ENCODE data around the gene NPAT. TPM values are rescaled to one million over a fixed set of nuclear protein-coding genes. Genes with fewer than 3 reads are reported as not detected.

NPAT gene
- total and polyA plus RNA-seq, 9 of the 15 experiments (the other 6 are each of a cell fraction or from before 2014, with no cell fraction given): 8.8 to 30.0 (median 22.1) TPM

GRCh38 chr11:108121274-108122155 is 100.9 kb downstream of the NPAT start, which contains the start of gene ACAT1 (continued):
- TF ChIP-seq ZNF263 (CRISPR knock-in tag; IDR thresholded peaks at IDR 0.05; ENCODE audit: borderline replicate concordance) (peak; percentile 47; the same call in 1 of the 2 replicates), AFF1 (IDR thresholded peaks at IDR 0.05; ENCODE audit: low read depth in 1 of 2, partially characterized antibody in 2 of 2) (peak in 1 of 2 experiments; percentile 14), FOXJ2 (tag; IDR thresholded peaks at IDR 0.05) (peak; percentile 17; the same call in 1 of the 2 replicates), FOXM1 (IDR thresholded peaks at IDR 0.05; ENCODE audit: low read depth) (no peak), FOXM1 (CRISPR knock-in tag; IDR thresholded peaks at IDR 0.05; ENCODE audit: low read depth) (0 out of 2 replicates have a peak, but pooled peaks have one; percentile 69), DACH1 (IDR thresholded peaks at IDR 0.05; ENCODE audit: partially characterized antibody) (peak; percentile 26), STAT5B (CRISPR knock-in tag; IDR thresholded peaks at IDR 0.05) (no peak), TBP (optimal IDR thresholded peaks at IDR 0.05; ENCODE audit: low read depth, low read length) (peak; percentile 94), USF1 (CRISPR knock-in tag; IDR thresholded peaks at IDR 0.05) (peak; percentile 80), ZMIZ1 (IDR thresholded peaks at IDR 0.05; ENCODE audit: low read depth in 2 of 2, low read length in 2 of 2) (peak in 1 of 2 experiments; percentile 36; a peak in 1 of 4 replicates), MBD1 (CRISPR knock-in tag; IDR thresholded peaks at IDR 0.05) (no peak), SNIP1 (IDR thresholded peaks at IDR 0.05; ENCODE audit: low read depth) (no peak), TEAD4 (IDR thresholded peaks at IDR 0.05; ENCODE audit: low read length) (peak; percentile 4; the same call in 1 of the 2 replicates), TEAD4 (CRISPR knock-in tag; IDR thresholded peaks at IDR 0.05; ENCODE audit: borderline replicate concordance) (no peak), RBM22 (IDR thresholded peaks at IDR 0.05; ENCODE audit: low read depth, low read length, poor library complexity, severe bottlenecking) (peak; percentile 63), POLR2AphosphoS5 (IDR thresholded peaks at IDR 0.05; ENCODE audit: control insufficient read depth, insufficient read depth, low read depth, low read length) (peak; percentile 88)

Data from K562 (cell line).